AG04450 (cell line): ENCODE data around the gene FAM171A1. TPM values are rescaled to one million over a fixed set of nuclear protein-coding genes. Genes with fewer than 3 reads are reported as not detected.

Source experiments
- CTCF ChIA-PET: fragments of 300-600, 350-600 bp; formaldehyde crosslinking; extraction: SDS; loops from one replicate; lab custom pipeline; 2022; ENCODE audit warnings: antibody characterized with exemption, inconsistent platforms; lab: Charles Lee
- POLR2A ChIA-PET: fragments of 350-600 bp; formaldehyde crosslinking; extraction: SDS; loops from one replicate; lab custom pipeline; 2021; ENCODE audit warnings: antibody characterized with exemption, inconsistent platforms; lab: Yijun Ruan, JAX
- DNase-seq: peaks from one replicate; pipeline ENCODE4 v3.0.0-alpha.2; 2011; ENCODE audit warnings: low read depth, low spot score
- H3K27ac ChIP-seq: one replicate; pipeline ENCODE4 v1.5.1; 2012; ENCODE audit warnings: low read depth, low read length, control low read depth
- H3K27me3 ChIP-seq: one replicate; pipeline ENCODE4 v1.6.0; 2012; ENCODE audit warnings: low read length; ENCODE audit not compliant: control insufficient read depth, insufficient read depth
- H3K4me3 ChIP-seq: 2 replicates; pipeline ENCODE4 v1.5.1; 2011; ENCODE audit warnings: mild to moderate bottlenecking, low read depth, low read length, control low read depth
- H3K9me3 ChIP-seq: 2 replicates; pipeline ENCODE4 v1.5.1; 2012; ENCODE audit warnings: low read length; ENCODE audit not compliant: control insufficient read depth, insufficient read depth
- polyA plus RNA-seq: library from polyadenylated mRNA; depleted of rRNA; stranded (reverse); fragments of >200 nt; gene quantifications from 2 replicates; pipeline ENCODE4 v1.2.3, GENCODE V29; 2011
- TF ChIP-seq, protein P1 (sequence below): IDR thresholded peaks from 2 replicates; pipeline ENCODE4 v1.5.1; 2011; ENCODE audit warnings: low read depth, low read length, control low read depth, inconsistent platforms

FAM171A1 gene
- polyA plus RNA-seq, 1 experiment: 22.4 TPM

DNA sequence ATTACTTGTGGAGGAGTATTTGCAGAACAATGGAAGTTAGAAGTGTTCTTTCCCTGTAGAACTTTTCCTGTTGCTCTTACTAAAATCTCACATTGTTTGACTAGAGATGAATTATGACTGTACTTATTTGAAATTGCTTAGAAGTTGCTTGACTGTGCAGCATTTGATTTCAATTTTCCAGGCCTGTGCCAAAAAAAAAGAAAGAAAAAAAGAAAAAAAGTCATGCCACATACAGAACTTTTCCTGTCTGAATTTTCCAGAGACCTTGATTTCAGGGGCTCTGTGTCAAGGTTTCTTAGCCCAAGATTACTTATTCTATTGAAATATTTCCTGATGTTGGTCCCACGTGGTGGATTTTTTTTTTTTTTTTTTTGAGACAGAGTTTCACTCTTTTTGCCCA lies 3.5 kb upstream of the FAM171A1 start:
- Histone ChIP-seq H3K27ac (no peak overlapping the region), H3K27me3 (no peaks in the 10 kb centered on the region), H3K9me3 (no peaks in the 10 kb centered on the region), H3K4me3 (no peak overlapping the region)
- POLR2A ChIA-PET: interaction anchor here (0.6 kb wide), 1 partner anchor 206 kb away, joined by 7 read pairs; no protein-coding TSS in a partner anchor
- TF ChIP-seq, protein P1, sequence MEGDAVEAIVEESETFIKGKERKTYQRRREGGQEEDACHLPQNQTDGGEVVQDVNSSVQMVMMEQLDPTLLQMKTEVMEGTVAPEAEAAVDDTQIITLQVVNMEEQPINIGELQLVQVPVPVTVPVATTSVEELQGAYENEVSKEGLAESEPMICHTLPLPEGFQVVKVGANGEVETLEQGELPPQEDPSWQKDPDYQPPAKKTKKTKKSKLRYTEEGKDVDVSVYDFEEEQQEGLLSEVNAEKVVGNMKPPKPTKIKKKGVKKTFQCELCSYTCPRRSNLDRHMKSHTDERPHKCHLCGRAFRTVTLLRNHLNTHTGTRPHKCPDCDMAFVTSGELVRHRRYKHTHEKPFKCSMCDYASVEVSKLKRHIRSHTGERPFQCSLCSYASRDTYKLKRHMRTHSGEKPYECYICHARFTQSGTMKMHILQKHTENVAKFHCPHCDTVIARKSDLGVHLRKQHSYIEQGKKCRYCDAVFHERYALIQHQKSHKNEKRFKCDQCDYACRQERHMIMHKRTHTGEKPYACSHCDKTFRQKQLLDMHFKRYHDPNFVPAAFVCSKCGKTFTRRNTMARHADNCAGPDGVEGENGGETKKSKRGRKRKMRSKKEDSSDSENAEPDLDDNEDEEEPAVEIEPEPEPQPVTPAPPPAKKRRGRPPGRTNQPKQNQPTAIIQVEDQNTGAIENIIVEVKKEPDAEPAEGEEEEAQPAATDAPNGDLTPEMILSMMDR: no peak
- no peak for DNase-seq
- CTCF ChIA-PET: no interaction called here

DNA sequence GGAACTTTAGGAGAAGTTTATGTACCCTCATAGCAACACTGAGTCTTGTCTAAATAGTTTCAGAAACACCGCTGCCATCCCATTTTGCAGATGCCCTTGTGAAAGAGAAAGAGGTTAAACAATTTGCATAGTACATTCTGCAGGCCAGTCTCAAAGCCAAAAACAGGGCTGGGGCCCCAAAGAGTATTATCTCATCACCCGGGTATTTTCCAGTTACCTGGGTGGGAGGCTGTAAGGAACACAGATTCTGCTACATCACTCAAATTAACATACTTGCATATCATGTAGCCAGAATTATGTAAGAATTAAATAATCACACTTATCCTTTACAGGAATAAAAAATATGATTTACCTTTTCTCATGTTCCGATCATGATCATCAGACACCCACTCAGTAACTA lies 3.1 kb upstream of the FAM171A1 start:
- DNase-seq: no peak
- ChIA-PET POLR2A (interaction anchor here (0.6 kb wide), 1 partner anchor 205 kb away, joined by 7 read pairs; no protein-coding TSS in a partner anchor), CTCF (no interaction called here)
- Histone ChIP-seq H3K4me3 (no peak overlapping the region), H3K27ac (no peak overlapping the region), H3K27me3 (no peaks in the 10 kb centered on the region), H3K9me3 (no peaks in the 10 kb centered on the region)
- TF ChIP-seq, protein P1: no peak

DNA sequence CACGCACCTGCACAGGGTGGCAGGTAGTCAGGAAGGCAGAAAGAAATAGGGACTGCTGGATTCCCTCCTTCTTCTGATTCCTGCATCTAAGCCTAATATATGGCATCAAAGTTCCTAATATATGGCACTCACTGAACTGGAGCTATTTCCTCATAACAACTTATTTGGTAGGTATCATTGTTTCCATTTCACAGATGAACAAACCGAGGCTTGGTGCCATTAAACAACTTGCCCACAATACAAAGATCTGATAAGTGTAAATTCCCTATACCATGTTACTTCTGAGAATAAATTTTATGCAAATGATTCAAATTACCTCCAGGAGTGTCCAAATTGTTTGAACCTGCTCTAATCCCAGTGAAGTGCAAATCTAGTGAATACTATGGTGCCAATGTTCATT lies 2.1 kb upstream of the FAM171A1 start:
- H3K27me3 ChIP-seq: no peaks in the 10 kb centered on the region
- ChIA-PET POLR2A (no interaction called here), CTCF (no interaction called here)
- no peak overlapping the region for H3K27ac ChIP-seq
- H3K4me3 ChIP-seq: no peak overlapping the region
- H3K9me3 ChIP-seq: no peaks in the 10 kb centered on the region
- DNase-seq: no peak
- TF ChIP-seq, protein P1: no peak

DNA sequence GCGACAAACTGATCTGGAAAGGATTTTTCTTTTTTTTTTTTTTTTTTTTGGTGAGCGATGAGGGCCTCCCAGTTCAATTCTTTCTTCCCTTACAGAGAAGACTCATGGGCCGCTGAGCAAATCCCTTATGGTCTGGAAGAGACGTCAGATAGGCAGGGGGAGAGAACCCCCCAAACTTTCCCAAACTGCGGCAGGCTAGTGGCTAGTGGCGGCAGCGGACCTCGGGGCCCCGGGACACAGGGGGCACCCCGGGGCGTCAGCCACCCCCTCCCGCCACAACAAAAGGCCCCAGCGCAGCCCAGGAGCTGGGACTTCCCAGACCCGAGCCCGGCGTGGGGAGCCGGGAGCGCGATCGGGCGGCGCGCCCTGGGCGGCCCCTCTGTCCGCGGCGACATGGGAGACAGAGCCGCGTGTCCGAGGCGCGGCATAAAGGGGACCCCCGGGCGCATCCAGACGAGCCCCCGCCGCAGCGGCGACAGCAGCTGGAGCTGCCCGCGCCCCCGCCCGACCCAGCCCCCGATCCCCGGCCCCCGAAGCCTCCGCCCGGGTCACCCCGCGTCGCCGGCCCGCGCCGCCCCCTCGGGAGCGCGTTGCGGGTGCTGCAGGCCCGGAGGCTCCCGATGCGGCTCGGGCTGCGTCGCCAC lies 755 bp downstream of the FAM171A1 start:
- Histone ChIP-seq H3K9me3 (no peaks in the 10 kb centered on the region), H3K27ac (no peak overlapping the region), H3K4me3 (peak overlapping the region; percentile 63), H3K27me3 (no peaks in the 10 kb centered on the region)
- TF ChIP-seq, protein P1: no peak
- ChIA-PET CTCF (interaction anchor here (0.6 to 2.3 kb wide), 11 partner anchors 75 to 417 kb away, joined by 3 to 12 read pairs (median 3); partner anchors contain the start of gene DCLRE1C), POLR2A (interaction anchor here (0.7 kb wide), 1 partner anchor 41 kb away, joined by 5 read pairs; no protein-coding TSS in a partner anchor)
- no peak for DNase-seq
